Testis (tissue), 2 donors: Measurements from ENCODE around the gene SLC1A3.

Source experiments
- CTCF ChIP-seq, 3 experiments: fragments of 450-650 bp in 2 of 3; fragments of 200-600 bp in 1 of 3; sonication (generic) in 1 of 3; IDR thresholded peaks; one replicate each; pipeline ENCODE4 v1.5.1; 2016 to 2019; ENCODE audit warnings: antibody characterized with exemption in 3 of 3, mild to moderate bottlenecking in 2 of 3, moderate library complexity in 1 of 3
- POLR2A ChIP-seq: fragments of 450-650 bp; IDR thresholded peaks from one replicate; pipeline ENCODE4 v1.6.1; 2017; ENCODE audit warnings: antibody characterized with exemption, mild to moderate bottlenecking, moderate library complexity

DNA sequence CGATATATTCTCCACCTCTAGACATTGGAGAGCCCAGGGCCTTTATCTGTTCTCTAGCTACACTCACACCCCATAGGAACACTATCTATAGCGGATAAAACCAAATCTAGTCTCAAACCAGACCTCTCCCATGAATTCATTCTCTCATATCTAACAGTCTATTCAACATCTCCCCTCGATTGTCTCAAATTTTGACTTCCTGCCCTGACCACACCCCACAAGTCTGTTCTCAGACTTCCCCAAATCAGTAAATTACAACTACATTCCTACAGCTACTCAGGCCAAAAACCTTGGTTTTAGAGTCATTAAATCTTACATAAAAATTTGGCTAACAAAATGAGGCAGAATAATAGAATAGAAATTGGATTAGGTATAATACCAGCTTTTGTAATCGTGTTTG is 12.5 kb upstream of the SLC1A3 start:
- TF ChIP-seq CTCF (IDR thresholded peaks at IDR 0.05) (no peak), POLR2A (no peak)
